ENCODE data around the gene SYTL2. TPM values are rescaled to one million over a fixed set of nuclear protein-coding genes. Genes with fewer than 3 reads are reported as not detected.

SYTL2 gene
- total RNA-seq, 2 donors from 2014 or later, result 1.7 to 3.4 TPM

GRCh38 chr11:85806876-85807275 lies 4.1 kb downstream of the SYTL2 start:
- Histone ChIP-seq H3K4me1 (ENCODE audit: control insufficient read depth, insufficient read depth, low read length) (no peaks in the 10 kb centered on the region), H3K9ac (ENCODE audit: extremely low read depth, low read length, poor library complexity, severe bottlenecking) (no peak overlapping the region), H3K9me3 (ENCODE audit: control insufficient read depth, low read length) (no peaks in the 10 kb centered on the region), H3K27ac (ENCODE audit: low read depth, low read length) (no peak overlapping the region), H3K36me3 (ENCODE audit: control insufficient read depth, insufficient read depth, low read length) (no peaks in the 10 kb centered on the region), H3K27me3 (ENCODE audit: control insufficient read depth, insufficient read depth, low read length, poor library complexity, severe bottlenecking) (peaks cover 20% of the 10 kb centered on the region), H3K4me3 (ENCODE audit: low read length) (no peak overlapping the region)
- no peak overlapping the region for H3K27ac Mint-ChIP-seq
- 90 to 91% methylated on average over 2 of the region's 2 CpGs for WGBS, 2 experiments (ENCODE audit: insufficient coverage in 1 of 2, insufficient read length in 1 of 2)
- no peak for DNase-seq
- H3K4me3 Mint-ChIP-seq, result no peak overlapping the region
- H3K4me1 Mint-ChIP-seq, result peaks cover 6% of the 10 kb centered on the region
- no peak for TF ChIP-seq CTCF (conservative IDR thresholded peaks at IDR 0.05)
- H3K27me3 Mint-ChIP-seq (ENCODE audit: insufficient read depth), result peaks cover 23% of the 10 kb centered on the region
- H3K9me3 Mint-ChIP-seq, result no peaks in the 10 kb centered on the region
- no peaks in the 10 kb centered on the region for H3K36me3 Mint-ChIP-seq (ENCODE audit: low read depth)

- Histone ChIP-seq H3K27me3 (ENCODE audit: control insufficient read depth, insufficient read depth, low read length, poor library complexity, severe bottlenecking) (peaks cover 14% of the 10 kb centered on the region), H3K9me3 (ENCODE audit: control insufficient read depth, low read length) (no peaks in the 10 kb centered on the region), H3K4me1 (ENCODE audit: control insufficient read depth, insufficient read depth, low read length) (no peaks in the 10 kb centered on the region), H3K36me3 (ENCODE audit: control insufficient read depth, insufficient read depth, low read length) (no peaks in the 10 kb centered on the region), H3K9ac (ENCODE audit: extremely low read depth, low read length, poor library complexity, severe bottlenecking) (no peak overlapping the region), H3K27ac (ENCODE audit: low read depth, low read length) (no peak overlapping the region), H3K4me3 (ENCODE audit: low read length) (no peak overlapping the region)
- H3K4me1 Mint-ChIP-seq, result peaks cover 6% of the 10 kb centered on the region
- H3K27me3 Mint-ChIP-seq (ENCODE audit: insufficient read depth), result peaks cover 17% of the 10 kb centered on the region
- H3K9me3 Mint-ChIP-seq, result no peaks in the 10 kb centered on the region
- DNase-seq, result no peak
- no peaks in the 10 kb centered on the region for H3K36me3 Mint-ChIP-seq (ENCODE audit: low read depth)
- no peak for TF ChIP-seq CTCF (conservative IDR thresholded peaks at IDR 0.05)
- no peak overlapping the region for H3K4me3 Mint-ChIP-seq
- no peak overlapping the region for H3K27ac Mint-ChIP-seq
These were observed 4.9 kb downstream of the SYTL2 start for GRCh38 chr11:85806016-85806415.

GRCh38 chr11:85805387-85805786 lies 5.6 kb downstream of the SYTL2 start:
- Mint-ChIP-seq H3K27me3 (ENCODE audit: insufficient read depth) (peaks cover 16% of the 10 kb centered on the region), H3K4me3 (no peak overlapping the region), H3K9me3 (no peaks in the 10 kb centered on the region), H3K4me1 (peaks cover 5% of the 10 kb centered on the region), H3K27ac (no peak overlapping the region), H3K36me3 (ENCODE audit: low read depth) (no peaks in the 10 kb centered on the region)
- Histone ChIP-seq H3K4me1 (ENCODE audit: control insufficient read depth, insufficient read depth, low read length) (no peaks in the 10 kb centered on the region), H3K4me3 (ENCODE audit: low read length) (no peak overlapping the region), H3K9ac (ENCODE audit: extremely low read depth, low read length, poor library complexity, severe bottlenecking) (no peak overlapping the region), H3K27ac (ENCODE audit: low read depth, low read length) (no peak overlapping the region), H3K36me3 (ENCODE audit: control insufficient read depth, insufficient read depth, low read length) (no peaks in the 10 kb centered on the region), H3K9me3 (ENCODE audit: control insufficient read depth, low read length) (no peaks in the 10 kb centered on the region), H3K27me3 (ENCODE audit: control insufficient read depth, insufficient read depth, low read length, poor library complexity, severe bottlenecking) (peaks cover 9% of the 10 kb centered on the region)
- no peak for TF ChIP-seq CTCF (conservative IDR thresholded peaks at IDR 0.05)
- no peak for DNase-seq
- 78 to 82% methylated on average over 1 of the region's 1 CpG for WGBS, 2 experiments (ENCODE audit: insufficient coverage in 1 of 2, insufficient read length in 1 of 2)

All from endodermal cell (in vitro differentiated cells).